Measurements from ENCODE around the gene PLCL1. TPM values are rescaled to one million over a fixed set of nuclear protein-coding genes. Genes with fewer than 3 reads are reported as not detected.

PLCL1 gene
- total RNA-seq, 1 experiment from 2014 or later: 1.6 TPM

- ChIA-PET POLR2A (no interaction called here), CTCF (no interaction called here)
- H3K36me3 ChIP-seq (ENCODE audit: control insufficient read depth, insufficient read depth, low read length): no peaks in the 10 kb centered on the region
- no peaks in the 10 kb centered on the region for H3K9me3 ChIP-seq
- no peak overlapping the region for H3K27ac Mint-ChIP-seq (ENCODE audit: unreplicated experiment)
- no peaks in the 10 kb centered on the region for H3K27me3 ChIP-seq (replicated peaks; ENCODE audit: control insufficient read depth, insufficient read depth, low read length)
- no peaks in the 10 kb centered on the region for H3K36me3 Mint-ChIP-seq (ENCODE audit: insufficient read depth, unreplicated experiment)
- no peaks in the 10 kb centered on the region for H3K9me3 Mint-ChIP-seq (ENCODE audit: unreplicated experiment)
- no peak for DNase-seq
- H3K4me1 Mint-ChIP-seq (ENCODE audit: low read depth, unreplicated experiment): peaks cover 9% of the 10 kb centered on the region
- H3K4me3 ChIP-seq (ENCODE audit: low read depth, low read length): no peak overlapping the region
- no peak overlapping the region for H3K4me3 Mint-ChIP-seq (ENCODE audit: unreplicated experiment)
- no peak for TF ChIP-seq CTCF (IDR thresholded peaks at IDR 0.05; ENCODE audit: insufficient read depth in 1 of 2, low read depth in 1 of 2, low read length in 1 of 2, severe bottlenecking in 1 of 2, unreplicated experiment in 1 of 2)
- intact Hi-C loops (cut with micrococcal nuclease; ENCODE audit: unreplicated experiment): no loop called here
- peaks cover 7% of the 10 kb centered on the region; the same call in 1 of the 2 replicates for H3K4me1 ChIP-seq
- no TSS peak for BruUV-seq (replicated peaks)
- no peaks in the 10 kb centered on the region for H3K27me3 Mint-ChIP-seq (ENCODE audit: insufficient read depth, unreplicated experiment)
These were observed 64.6 kb downstream of the PLCL1 start for GRCh38 chr2:197869041-197869440.

DNA sequence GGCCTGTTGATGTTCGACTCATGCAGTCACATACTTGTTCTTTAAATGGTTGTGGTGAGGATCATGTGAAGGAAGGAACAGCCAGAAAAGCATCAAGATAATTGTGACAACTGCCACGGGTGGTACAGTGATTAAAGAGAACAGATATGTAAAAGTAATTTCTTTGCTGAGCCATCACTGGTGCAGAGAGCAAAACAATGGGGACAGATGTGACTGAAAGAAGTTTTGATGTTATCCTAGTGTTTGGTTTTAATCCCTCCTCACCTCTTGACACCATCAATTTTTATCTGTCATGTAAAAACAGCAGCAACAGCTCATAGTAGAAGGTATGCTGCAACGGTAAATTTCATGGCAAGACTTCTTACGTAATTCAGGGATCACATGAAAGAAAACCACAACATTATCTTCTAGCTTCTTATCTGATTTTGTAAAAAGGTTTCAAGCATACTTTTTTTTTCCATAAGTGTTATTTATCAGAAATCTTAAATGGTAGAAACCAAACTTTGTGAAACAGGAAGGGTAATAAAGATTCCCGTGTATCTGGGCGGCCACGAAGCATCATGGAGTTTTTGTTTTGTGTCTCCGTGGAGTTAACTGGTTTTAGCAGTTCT lies 65.2 kb downstream of the PLCL1 start:
- peak in 1 of 2 experiments; percentile 20 for DNase-seq
- no peaks in the 10 kb centered on the region for H3K9me3 ChIP-seq
- H3K4me1 ChIP-seq: peaks cover 7% of the 10 kb centered on the region; the same call in 1 of the 2 replicates
- Mint-ChIP-seq H3K9me3 (ENCODE audit: unreplicated experiment) (no peaks in the 10 kb centered on the region), H3K27me3 (ENCODE audit: insufficient read depth, unreplicated experiment) (no peaks in the 10 kb centered on the region), H3K36me3 (ENCODE audit: insufficient read depth, unreplicated experiment) (no peaks in the 10 kb centered on the region), H3K4me1 (ENCODE audit: low read depth, unreplicated experiment) (peaks cover 9% of the 10 kb centered on the region), H3K27ac (ENCODE audit: unreplicated experiment) (no peak overlapping the region), H3K4me3 (ENCODE audit: unreplicated experiment) (no peak overlapping the region)
- no peaks in the 10 kb centered on the region for H3K36me3 ChIP-seq (ENCODE audit: control insufficient read depth, insufficient read depth, low read length)
- H3K4me3 ChIP-seq (ENCODE audit: low read depth, low read length): no peak overlapping the region
- CTCF ChIA-PET: no interaction called here
- H3K27me3 ChIP-seq (replicated peaks; ENCODE audit: control insufficient read depth, insufficient read depth, low read length): no peaks in the 10 kb centered on the region
- no peak for TF ChIP-seq CTCF (IDR thresholded peaks at IDR 0.05; ENCODE audit: insufficient read depth in 1 of 2, low read depth in 1 of 2, low read length in 1 of 2, severe bottlenecking in 1 of 2, unreplicated experiment in 1 of 2)
- intact Hi-C loops (cut with micrococcal nuclease; ENCODE audit: unreplicated experiment): loop anchor here (2.0 kb wide), 1 partner anchor 77 kb away; no protein-coding TSS in a partner anchor
- POLR2A ChIA-PET: no interaction called here
- no TSS peak for BruUV-seq (replicated peaks)

DNA sequence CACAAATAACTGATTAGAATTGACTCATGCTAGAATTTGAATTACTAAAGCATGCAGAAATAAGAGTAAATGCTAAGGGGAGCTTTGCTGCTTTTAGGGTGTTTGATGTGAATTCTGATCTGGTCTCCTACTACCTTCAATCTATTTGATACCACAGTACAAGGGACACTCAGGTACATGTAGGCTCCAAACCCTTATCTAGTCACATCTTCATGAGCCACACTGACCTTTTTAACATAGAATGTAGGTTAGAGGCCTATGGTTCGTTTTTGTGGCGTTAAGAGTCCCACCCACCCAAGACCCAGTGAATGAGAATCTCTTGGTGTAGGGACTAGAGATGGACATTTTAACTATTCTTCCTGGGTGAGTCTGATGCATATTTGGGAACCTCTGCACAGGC lies 65.7 kb downstream of the PLCL1 start:
- H3K4me3 ChIP-seq (ENCODE audit: low read depth, low read length): no peak overlapping the region
- H3K4me1 Mint-ChIP-seq (ENCODE audit: low read depth, unreplicated experiment): peaks cover 11% of the 10 kb centered on the region
- TF ChIP-seq CTCF (IDR thresholded peaks at IDR 0.05; ENCODE audit: insufficient read depth in 1 of 2, low read depth in 1 of 2, low read length in 1 of 2, severe bottlenecking in 1 of 2, unreplicated experiment in 1 of 2): no peak

More for the DNA sequence above, 65.7 kb downstream of the PLCL1 start:
- Histone ChIP-seq H3K36me3 (ENCODE audit: control insufficient read depth, insufficient read depth, low read length) (no peaks in the 10 kb centered on the region), H3K27me3 (replicated peaks; ENCODE audit: control insufficient read depth, insufficient read depth, low read length) (no peaks in the 10 kb centered on the region), H3K9me3 (no peaks in the 10 kb centered on the region), H3K4me1 (peaks cover 7% of the 10 kb centered on the region; the same call in 1 of the 2 replicates)
- no TSS peak for BruUV-seq (replicated peaks)
- ChIA-PET CTCF (no interaction called here), POLR2A (no interaction called here)
- Mint-ChIP-seq H3K9me3 (ENCODE audit: unreplicated experiment) (no peaks in the 10 kb centered on the region), H3K4me3 (ENCODE audit: unreplicated experiment) (no peak overlapping the region), H3K27me3 (ENCODE audit: insufficient read depth, unreplicated experiment) (no peaks in the 10 kb centered on the region), H3K27ac (ENCODE audit: unreplicated experiment) (no peak overlapping the region), H3K36me3 (ENCODE audit: insufficient read depth, unreplicated experiment) (no peaks in the 10 kb centered on the region)
- DNase-seq: no peak
- intact Hi-C loops (cut with micrococcal nuclease; ENCODE audit: unreplicated experiment): loop anchor here (2.0 kb wide), 1 partner anchor 77 kb away; no protein-coding TSS in a partner anchor
